Liver (tissue), 9 donors: ENCODE measurements around the gene PALD1. TPM values are rescaled to one million over a fixed set of nuclear protein-coding genes. Genes with fewer than 3 reads are reported as not detected.

Experiments used
- DNase-seq: peaks from one replicate; pipeline ENCODE4 v3.0.0-alpha.2; 2017; ENCODE audit warnings: low spot score
- H3K27ac ChIP-seq, 2 donors: one replicate each; pipeline ENCODE4 v1.7.0; 2013; ENCODE audit warnings: inconsistent platforms in 2 of 2, low read length in 2 of 2, control low read depth in 1 of 2, low read depth in 1 of 2, mild to moderate bottlenecking in 1 of 2
- H3K27me3 ChIP-seq, 4 donors: one replicate each; pipeline versions ENCODE4 v1.6.1 to v1.7.0; 2013; ENCODE audit warnings: low read length in 3 of 4, inconsistent platforms in 1 of 4, mild to moderate bottlenecking in 1 of 4, moderate library complexity in 1 of 4; ENCODE audit not compliant: control insufficient read depth in 4 of 4, insufficient read depth in 4 of 4
- H3K36me3 ChIP-seq, 4 donors: one replicate each; pipeline versions ENCODE4 v1.6.1 to v1.7.0; 2013; ENCODE audit warnings: low read length in 3 of 4, mild to moderate bottlenecking in 3 of 4, low read depth in 1 of 4, moderate library complexity in 1 of 4; ENCODE audit not compliant: control insufficient read depth in 4 of 4, insufficient read depth in 3 of 4
- H3K4me1 ChIP-seq, 4 donors: one replicate each; pipeline versions ENCODE4 v1.6.1 to v1.7.0; 2013; ENCODE audit warnings: low read length in 3 of 4, mild to moderate bottlenecking in 3 of 4, moderate library complexity in 1 of 4; ENCODE audit not compliant: control insufficient read depth in 4 of 4, insufficient read depth in 4 of 4
- H3K4me3 ChIP-seq, 3 donors: one replicate each; pipeline versions ENCODE4 v1.6.1 to v1.7.0; 2013; ENCODE audit warnings: low read length in 3 of 3, control low read depth in 1 of 3, low read depth in 1 of 3, mild to moderate bottlenecking in 1 of 3
- H3K9ac ChIP-seq, 2 donors: one replicate each; pipeline ENCODE4 v1.7.0; 2013; ENCODE audit warnings: low read length in 2 of 2, mild to moderate bottlenecking in 2 of 2, moderate library complexity in 2 of 2, control low read depth in 1 of 2, low read depth in 1 of 2
- H3K9me3 ChIP-seq, 4 donors: one replicate each; pipeline versions ENCODE4 v1.6.1 to v1.7.0; 2013; ENCODE audit warnings: low read length in 3 of 4; ENCODE audit not compliant: control insufficient read depth in 4 of 4
- EGR1 ChIP-seq, 2 donors: IDR thresholded peaks; 2 replicates each; pipeline ENCODE4 v1.6.1; 2016 to 2018; ENCODE audit warnings: antibody characterized with exemption in 2 of 2, low read depth in 2 of 2
- FOXA1 ChIP-seq: IDR thresholded peaks from 2 replicates; pipeline ENCODE4 v1.6.1; 2016; ENCODE audit warnings: antibody characterized with exemption
- FOXA2 ChIP-seq: IDR thresholded peaks from 2 replicates; pipeline ENCODE4 v1.6.1; 2016; ENCODE audit warnings: antibody characterized with exemption
- GABPA ChIP-seq, 2 donors: IDR thresholded peaks in 1 of 2; conservative IDR thresholded peaks in 1 of 2; 2 replicates each; pipeline ENCODE4 v1.6.1; 2016; ENCODE audit warnings: antibody characterized with exemption in 2 of 2, mild to moderate bottlenecking in 1 of 2, moderate library complexity in 1 of 2
- HNF4G ChIP-seq: IDR thresholded peaks from 2 replicates; pipeline ENCODE4 v1.6.1; 2016; ENCODE audit warnings: antibody characterized with exemption
- JUND ChIP-seq, 2 donors: IDR thresholded peaks; 2 replicates each; pipeline ENCODE4 v1.6.1; 2016; ENCODE audit warnings: antibody characterized with exemption in 2 of 2
- MAX ChIP-seq: IDR thresholded peaks from 2 replicates; pipeline ENCODE4 v1.6.1; 2016; ENCODE audit warnings: antibody characterized with exemption
- NR2F2 ChIP-seq: IDR thresholded peaks from 2 replicates; pipeline ENCODE4 v1.6.1; 2016; ENCODE audit warnings: antibody characterized with exemption
- RAD21 ChIP-seq, 2 donors: IDR thresholded peaks; 2 replicates each; pipeline ENCODE4 v1.6.1; 2016; ENCODE audit warnings: antibody characterized with exemption in 2 of 2, mild to moderate bottlenecking in 2 of 2
- RXRA ChIP-seq, 2 donors: IDR thresholded peaks; 2 replicates each; pipeline ENCODE4 v1.6.1; 2017 to 2018; ENCODE audit warnings: antibody characterized with exemption in 2 of 2, mild to moderate bottlenecking in 1 of 2
- SP1 ChIP-seq: IDR thresholded peaks from 2 replicates; pipeline ENCODE4 v1.6.1; 2018; ENCODE audit warnings: antibody characterized with exemption, mild to moderate bottlenecking
- TAF1 ChIP-seq: conservative IDR thresholded peaks from 2 replicates; pipeline ENCODE4 v1.6.1; 2016; ENCODE audit warnings: antibody characterized with exemption, mild to moderate bottlenecking
- YY1 ChIP-seq: IDR thresholded peaks from 2 replicates; pipeline ENCODE4 v1.6.1; 2016; ENCODE audit warnings: antibody characterized with exemption, mild to moderate bottlenecking
- WGBS: extraction: QIAGEN DNeasy Blood & Tissue Kit; methylation state at CpG from one replicate; pipeline ENCODE4 v1.1.7; 2013; 5-methylcytosine and 5-hydroxymethylcytosine counted together
- polyA plus RNA-seq, 2 donors: library from polyadenylated mRNA; stranded (reverse) in 1 of 2; unstranded in 1 of 2; fragments of 200-250 nt in 1 of 2; fragments of >200 nt in 1 of 2; fragmentation: Nextera tagmentation in 1 of 2; extraction: Ambion mirVana in 1 of 2; gene quantifications; one replicate each; pipeline versions ENCODE4 v1.2.1 to v1.2.3, GENCODE V29; 2013 to 2015
- total RNA-seq, 2 donors: library from RNA; depleted of rRNA; stranded (reverse); fragments of >200 nt; gene quantifications; one replicate each; pipeline ENCODE4 v1.2.3, GENCODE V29; 2014
- TF ChIP-seq, protein P1 (sequence below): IDR thresholded peaks from 2 replicates; pipeline ENCODE4 v1.6.1; 2016; ENCODE audit warnings: antibody characterized with exemption, mild to moderate bottlenecking
- TF ChIP-seq, protein P2 (sequence below): fragments of 150-350 bp; IDR thresholded peaks from 2 replicates; pipeline ENCODE4 v1.5.1; 2017; ENCODE audit warnings: improper control_type of control experiment, low read depth, low read length; ENCODE audit not compliant: missing input control
- TF ChIP-seq, protein P3 (sequence below): IDR thresholded peaks from 2 replicates; pipeline ENCODE4 v1.6.1; 2016; ENCODE audit warnings: antibody characterized with exemption
- donor health status: healthy.
- donor health status: healthy.
- donor health status: healthy.
- donor health status: healthy.
- donor health status: healthy.

Gene PALD1
- total and polyA plus RNA-seq, 4 donors: 0.72 to 4.2 (median 1.4) TPM

GRCh38 chr10:70571236-70571635 is 92.7 kb downstream of the PALD1 start:
- peaks cover 0 to 3% (median under 1%) of the 10 kb centered on the region in 4 donors for H3K4me1 ChIP-seq
- no peak overlapping the region for H3K9ac ChIP-seq
- no peaks in the 10 kb centered on the region for H3K36me3 ChIP-seq
- TF ChIP-seq FOXA1 (no peak), RXRA (IDR thresholded peaks at IDR 0.05) (no peak), TAF1 (no peak), GABPA (IDR thresholded peaks at IDR 0.05 in 1 of 2, conservative IDR thresholded peaks at IDR 0.05 in 1 of 2) (no peak), YY1 (no peak), SP1 (no peak)
- TF ChIP-seq, protein P1, sequence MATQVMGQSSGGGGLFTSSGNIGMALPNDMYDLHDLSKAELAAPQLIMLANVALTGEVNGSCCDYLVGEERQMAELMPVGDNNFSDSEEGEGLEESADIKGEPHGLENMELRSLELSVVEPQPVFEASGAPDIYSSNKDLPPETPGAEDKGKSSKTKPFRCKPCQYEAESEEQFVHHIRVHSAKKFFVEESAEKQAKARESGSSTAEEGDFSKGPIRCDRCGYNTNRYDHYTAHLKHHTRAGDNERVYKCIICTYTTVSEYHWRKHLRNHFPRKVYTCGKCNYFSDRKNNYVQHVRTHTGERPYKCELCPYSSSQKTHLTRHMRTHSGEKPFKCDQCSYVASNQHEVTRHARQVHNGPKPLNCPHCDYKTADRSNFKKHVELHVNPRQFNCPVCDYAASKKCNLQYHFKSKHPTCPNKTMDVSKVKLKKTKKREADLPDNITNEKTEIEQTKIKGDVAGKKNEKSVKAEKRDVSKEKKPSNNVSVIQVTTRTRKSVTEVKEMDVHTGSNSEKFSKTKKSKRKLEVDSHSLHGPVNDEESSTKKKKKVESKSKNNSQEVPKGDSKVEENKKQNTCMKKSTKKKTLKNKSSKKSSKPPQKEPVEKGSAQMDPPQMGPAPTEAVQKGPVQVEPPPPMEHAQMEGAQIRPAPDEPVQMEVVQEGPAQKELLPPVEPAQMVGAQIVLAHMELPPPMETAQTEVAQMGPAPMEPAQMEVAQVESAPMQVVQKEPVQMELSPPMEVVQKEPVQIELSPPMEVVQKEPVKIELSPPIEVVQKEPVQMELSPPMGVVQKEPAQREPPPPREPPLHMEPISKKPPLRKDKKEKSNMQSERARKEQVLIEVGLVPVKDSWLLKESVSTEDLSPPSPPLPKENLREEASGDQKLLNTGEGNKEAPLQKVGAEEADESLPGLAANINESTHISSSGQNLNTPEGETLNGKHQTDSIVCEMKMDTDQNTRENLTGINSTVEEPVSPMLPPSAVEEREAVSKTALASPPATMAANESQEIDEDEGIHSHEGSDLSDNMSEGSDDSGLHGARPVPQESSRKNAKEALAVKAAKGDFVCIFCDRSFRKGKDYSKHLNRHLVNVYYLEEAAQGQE: no peak
- no peaks in the 10 kb centered on the region for H3K9me3 ChIP-seq
- 94% methylated on average over 4 of the region's 4 CpGs for WGBS
- H3K27me3 ChIP-seq: no peaks in the 10 kb centered on the region
- no peak overlapping the region for H3K4me3 ChIP-seq
- H3K27ac ChIP-seq: no peak overlapping the region
- no peak for DNase-seq

DNA sequence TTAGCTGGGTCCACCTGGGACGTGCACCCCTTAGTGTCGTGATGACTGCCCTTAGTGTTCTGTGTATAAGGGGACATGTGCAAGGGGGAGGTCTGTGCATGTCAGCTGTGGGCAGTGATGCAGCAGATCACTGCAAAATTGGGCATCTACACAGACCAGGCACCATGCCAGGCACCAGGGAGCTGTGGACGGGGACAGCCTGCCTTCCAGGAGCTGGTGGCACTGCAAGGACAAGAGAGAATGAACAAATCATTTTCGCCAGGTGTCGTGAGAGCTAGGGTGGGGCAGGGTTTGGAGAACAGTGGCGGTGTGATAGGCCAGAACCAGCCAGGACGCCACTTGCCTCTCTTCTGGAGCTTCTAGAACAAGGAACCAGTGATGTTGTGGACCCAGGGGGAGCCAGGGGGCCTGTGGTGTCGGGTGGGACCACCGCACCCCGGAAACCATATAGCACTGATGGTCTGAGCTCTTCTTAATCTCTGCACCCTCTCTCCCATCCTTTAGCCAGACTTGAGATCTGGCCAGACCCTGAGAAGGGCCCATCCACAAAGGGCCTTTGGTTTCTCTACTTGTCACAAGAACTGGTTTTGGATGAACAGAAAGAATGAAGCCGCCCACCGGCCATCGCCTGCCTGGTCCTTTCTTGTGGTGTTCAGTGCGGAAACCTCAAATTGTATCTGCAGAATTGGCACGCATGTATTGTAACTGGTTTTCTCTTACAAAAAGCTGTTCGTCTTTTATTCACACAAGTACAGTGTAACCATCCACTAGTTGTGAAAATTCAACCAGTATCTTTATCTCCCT is 93.3 kb downstream of the PALD1 start:
- no peak for DNase-seq

DNA sequence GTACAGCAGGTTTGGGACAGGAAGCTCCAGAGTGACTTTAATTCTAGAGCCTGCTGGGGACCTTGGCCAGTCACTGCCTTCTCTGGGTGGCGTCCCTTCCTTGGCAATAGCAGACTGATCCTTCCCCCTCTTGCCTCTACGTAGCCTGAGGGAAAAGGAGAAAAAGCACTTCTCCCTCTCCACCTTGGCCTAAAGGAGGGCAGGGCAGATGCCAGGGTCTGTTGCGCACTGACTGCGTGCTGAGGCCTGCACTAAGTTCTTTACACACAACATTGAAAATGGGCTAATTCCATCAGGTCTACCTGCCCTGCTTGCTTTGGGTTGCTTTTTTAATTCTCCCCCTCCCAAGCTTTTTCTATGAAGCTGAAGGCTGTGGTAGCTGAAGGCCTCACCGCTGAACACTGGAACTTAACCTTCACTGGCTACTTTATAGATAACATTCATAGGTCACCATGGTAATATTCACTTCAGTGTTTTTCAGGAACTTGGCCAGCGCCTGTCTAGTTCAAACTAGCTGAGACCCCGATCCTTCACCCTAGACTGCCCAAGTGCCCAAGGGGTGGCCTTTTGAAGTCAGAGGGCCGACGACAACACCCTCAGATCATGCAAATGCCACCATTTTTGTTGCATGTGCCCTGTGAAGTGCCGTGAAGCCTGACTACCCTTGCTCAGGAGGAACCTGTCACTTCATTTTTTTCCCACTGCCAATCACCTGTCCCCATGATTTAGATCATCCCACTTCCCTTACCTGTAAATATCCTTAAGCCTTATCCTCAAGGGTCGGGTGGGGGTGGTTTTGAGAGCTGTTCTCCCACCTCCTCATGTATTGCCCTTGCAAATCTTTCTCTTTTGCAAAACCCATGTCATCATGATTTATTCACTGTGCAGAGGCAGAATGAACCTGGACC is 95.3 kb downstream of the PALD1 start:
- DNase-seq: no peak
- Histone ChIP-seq H3K4me3 (no peak overlapping the region), H3K9ac (no peak overlapping the region), H3K4me1 (peaks cover 0 to 4% (median 2%) of the 10 kb centered on the region in 4 donors), H3K9me3 (no peaks in the 10 kb centered on the region), H3K27ac (no peak overlapping the region), H3K27me3 (no peaks in the 10 kb centered on the region), H3K36me3 (no peaks in the 10 kb centered on the region)
- WGBS: 95% methylated on average over 11 of the region's 11 CpGs
- TF ChIP-seq, protein P2, sequence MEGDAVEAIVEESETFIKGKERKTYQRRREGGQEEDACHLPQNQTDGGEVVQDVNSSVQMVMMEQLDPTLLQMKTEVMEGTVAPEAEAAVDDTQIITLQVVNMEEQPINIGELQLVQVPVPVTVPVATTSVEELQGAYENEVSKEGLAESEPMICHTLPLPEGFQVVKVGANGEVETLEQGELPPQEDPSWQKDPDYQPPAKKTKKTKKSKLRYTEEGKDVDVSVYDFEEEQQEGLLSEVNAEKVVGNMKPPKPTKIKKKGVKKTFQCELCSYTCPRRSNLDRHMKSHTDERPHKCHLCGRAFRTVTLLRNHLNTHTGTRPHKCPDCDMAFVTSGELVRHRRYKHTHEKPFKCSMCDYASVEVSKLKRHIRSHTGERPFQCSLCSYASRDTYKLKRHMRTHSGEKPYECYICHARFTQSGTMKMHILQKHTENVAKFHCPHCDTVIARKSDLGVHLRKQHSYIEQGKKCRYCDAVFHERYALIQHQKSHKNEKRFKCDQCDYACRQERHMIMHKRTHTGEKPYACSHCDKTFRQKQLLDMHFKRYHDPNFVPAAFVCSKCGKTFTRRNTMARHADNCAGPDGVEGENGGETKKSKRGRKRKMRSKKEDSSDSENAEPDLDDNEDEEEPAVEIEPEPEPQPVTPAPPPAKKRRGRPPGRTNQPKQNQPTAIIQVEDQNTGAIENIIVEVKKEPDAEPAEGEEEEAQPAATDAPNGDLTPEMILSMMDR: no peak
- TF ChIP-seq, protein P3, sequence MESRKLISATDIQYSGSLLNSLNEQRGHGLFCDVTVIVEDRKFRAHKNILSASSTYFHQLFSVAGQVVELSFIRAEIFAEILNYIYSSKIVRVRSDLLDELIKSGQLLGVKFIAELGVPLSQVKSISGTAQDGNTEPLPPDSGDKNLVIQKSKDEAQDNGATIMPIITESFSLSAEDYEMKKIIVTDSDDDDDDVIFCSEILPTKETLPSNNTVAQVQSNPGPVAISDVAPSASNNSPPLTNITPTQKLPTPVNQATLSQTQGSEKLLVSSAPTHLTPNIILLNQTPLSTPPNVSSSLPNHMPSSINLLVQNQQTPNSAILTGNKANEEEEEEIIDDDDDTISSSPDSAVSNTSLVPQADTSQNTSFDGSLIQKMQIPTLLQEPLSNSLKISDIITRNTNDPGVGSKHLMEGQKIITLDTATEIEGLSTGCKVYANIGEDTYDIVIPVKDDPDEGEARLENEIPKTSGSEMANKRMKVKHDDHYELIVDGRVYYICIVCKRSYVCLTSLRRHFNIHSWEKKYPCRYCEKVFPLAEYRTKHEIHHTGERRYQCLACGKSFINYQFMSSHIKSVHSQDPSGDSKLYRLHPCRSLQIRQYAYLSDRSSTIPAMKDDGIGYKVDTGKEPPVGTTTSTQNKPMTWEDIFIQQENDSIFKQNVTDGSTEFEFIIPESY: no peak
- TF ChIP-seq SP1: no peak
- TF ChIP-seq HNF4G: no peak
- no peak for TF ChIP-seq MAX
- no peak for TF ChIP-seq RAD21 (IDR thresholded peaks at IDR 0.05)
- TF ChIP-seq FOXA1: no peak
- no peak for TF ChIP-seq EGR1 (IDR thresholded peaks at IDR 0.05; ENCODE audit: low read depth in 2 of 2)
- TF ChIP-seq RXRA (IDR thresholded peaks at IDR 0.05): no peak
- TF ChIP-seq FOXA2: no peak
- no peak for TF ChIP-seq GABPA (IDR thresholded peaks at IDR 0.05 in 1 of 2, conservative IDR thresholded peaks at IDR 0.05 in 1 of 2)
- TF ChIP-seq TAF1: no peak

More for the DNA sequence above, 93.3 kb downstream of the PALD1 start:
- Histone ChIP-seq H3K27me3 (no peaks in the 10 kb centered on the region), H3K4me3 (no peak overlapping the region), H3K9me3 (no peaks in the 10 kb centered on the region), H3K27ac (no peak overlapping the region), H3K4me1 (peaks cover 0 to 4% (median 2%) of the 10 kb centered on the region in 4 donors), H3K9ac (no peak overlapping the region), H3K36me3 (no peaks in the 10 kb centered on the region)
- 89% methylated on average over 16 of the region's 16 CpGs for WGBS
- TF ChIP-seq FOXA2: no peak
- TF ChIP-seq NR2F2: no peak
- no peak for TF ChIP-seq JUND (IDR thresholded peaks at IDR 0.05)
